WTC11 (cell line): ENCODE measurements around the gene RASL11B.

Experiments
- CTCF ChIP-seq: fragments of 200-600 bp; IDR thresholded peaks from 2 replicates; pipeline ENCODE4 v1.8.0; 2022; ENCODE audit warnings: antibody characterized with exemption
- FOXP1 ChIP-seq: sonication (generic); formaldehyde crosslinking; IDR thresholded peaks from 2 replicates; pipeline ENCODE4 v1.8.0; 2022; ENCODE audit warnings: missing genetic modification reagents, mild to moderate bottlenecking, moderate library complexity, borderline replicate concordance
- IRF2 ChIP-seq: sonication (generic); formaldehyde crosslinking; IDR thresholded peaks from 2 replicates; pipeline ENCODE4 v1.8.0; 2022; ENCODE audit warnings: low read depth, missing genetic modification reagents, borderline replicate concordance
- NR3C1 ChIP-seq: sonication (generic); formaldehyde crosslinking; conservative IDR thresholded peaks from 2 replicates; pipeline ENCODE4 v1.8.1; 2023; ENCODE audit warnings: low read depth, mild to moderate bottlenecking, missing genetic modification reagents
- PRDM15 ChIP-seq: sonication (generic); formaldehyde crosslinking; IDR thresholded peaks from 2 replicates; pipeline ENCODE4 v1.8.0; 2022; ENCODE audit warnings: missing genetic modification reagents
- TCF7 ChIP-seq: sonication (generic); formaldehyde crosslinking; IDR thresholded peaks from 2 replicates; pipeline ENCODE4 v1.8.0; 2022; ENCODE audit warnings: mild to moderate bottlenecking, low read depth, missing genetic modification reagents, moderate library complexity
- ZNF512 ChIP-seq: sonication (generic); formaldehyde crosslinking; IDR thresholded peaks from 2 replicates; pipeline ENCODE4 v1.8.1; 2022; ENCODE audit warnings: missing genetic modification reagents, borderline replicate concordance

GRCh38 chr4:52892880-52893279 lies 30.8 kb downstream of the RASL11B start:
- TF ChIP-seq CTCF (no peak), ZNF512 (CRISPR knock-in tag) (no peak), IRF2 (CRISPR knock-in tag) (no peak), PRDM15 (CRISPR knock-in tag) (no peak), FOXP1 (CRISPR knock-in tag) (no peak), NR3C1 (CRISPR knock-in tag) (no peak), TCF7 (CRISPR knock-in tag) (no peak)
